Amniotic stem cell (primary cell): ENCODE results near the gene KRTAP5-10.
"Not testable (repeated sequence)": the region's sequence is repeated elsewhere in the genome, so short reads cannot be mapped to it uniquely, and the experiment has no call there.

ENCODE experiments used
- DNase-seq: peaks from one replicate; lab custom pipeline; 2025; lab: John Stamatoyannopoulos, UW

The KRTAP5-10 gene, protein sequence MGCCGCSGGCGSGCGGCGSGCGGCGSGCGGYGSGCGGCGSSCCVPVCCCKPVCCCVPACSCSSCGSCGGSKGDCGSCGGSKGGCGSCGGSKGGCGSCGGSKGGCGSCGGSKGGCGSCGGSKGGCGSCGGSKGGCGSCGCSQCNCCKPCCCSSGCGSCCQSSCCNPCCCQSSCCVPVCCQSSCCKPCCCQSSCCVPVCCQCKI

GRCh38 chr11:71565263-71565662 is at the start of gene KRTAP5-10:
Gene KRTAP5-10 (plus strand): TSS chr11:71565563. CDS start chr11:71565588, 25 bp downstream.
- no peak for DNase-seq

GRCh38 chr11:71518506-71519471 is 46.6 kb upstream of the KRTAP5-10 start:
- no peak for DNase-seq

DNA sequence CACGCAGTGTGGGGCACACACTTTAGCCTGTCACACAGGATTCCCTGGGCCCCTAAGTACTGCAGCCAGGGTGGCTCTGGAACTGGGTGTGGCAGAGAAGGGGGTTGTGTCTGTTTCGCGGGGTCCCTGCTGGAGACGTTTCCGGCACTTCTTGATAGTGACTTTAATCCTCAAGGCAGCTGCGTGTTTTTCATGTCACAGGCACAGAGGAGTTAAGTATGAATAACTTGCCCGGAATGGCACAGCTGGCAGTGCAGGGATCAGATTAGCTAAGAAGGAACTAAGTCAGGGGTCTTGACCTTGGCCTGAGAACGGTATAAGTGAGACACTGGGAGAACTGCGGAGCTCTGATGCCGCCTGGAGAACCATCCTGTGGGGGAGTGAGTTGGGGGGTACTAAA is 45.8 kb upstream of the KRTAP5-10 start:
- DNase-seq = no peak

GRCh38 chr11:71525188-71525937 is 40.0 kb upstream of the KRTAP5-10 start:
- no peak for DNase-seq

GRCh38 chr11:71525938-71526495 is 39.3 kb upstream of the KRTAP5-10 start:
- DNase-seq = no peak

DNA sequence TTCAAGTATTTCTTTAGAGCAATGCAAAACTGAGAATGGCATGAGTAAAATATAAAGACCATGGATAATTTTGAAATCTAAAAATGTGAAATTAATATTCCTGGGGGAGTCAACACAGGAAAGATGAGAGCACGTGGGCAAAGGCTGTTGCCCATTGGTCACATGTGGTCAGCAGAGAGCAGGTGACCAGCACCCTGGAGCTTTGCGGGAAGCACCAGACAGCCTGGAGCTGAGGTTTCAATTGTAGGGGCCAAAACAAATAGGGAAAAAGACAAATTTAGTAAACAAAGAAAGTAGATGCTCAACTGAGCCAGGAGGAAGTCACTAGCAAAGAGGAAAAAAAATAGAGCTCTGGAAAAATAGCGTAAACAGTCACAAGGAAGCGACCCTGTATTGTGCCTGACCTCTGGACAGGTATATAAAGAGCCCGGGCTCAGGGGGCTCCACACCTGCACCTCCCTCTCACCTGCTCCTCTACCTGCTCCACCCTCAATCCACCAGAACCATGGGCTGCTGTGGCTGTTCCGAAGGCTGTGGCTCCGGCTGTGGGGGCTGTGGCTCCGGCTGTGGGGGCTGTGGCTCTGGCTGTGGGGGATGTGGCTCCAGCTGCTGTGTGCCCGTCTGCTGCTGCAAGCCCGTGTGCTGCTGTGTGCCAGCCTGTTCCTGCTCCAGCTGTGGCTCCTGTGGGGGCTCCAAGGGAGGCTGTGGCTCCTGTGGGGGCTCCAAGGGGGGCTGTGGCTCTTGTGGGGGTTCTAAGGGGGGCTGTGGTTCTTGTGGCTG is 38.4 kb upstream of the KRTAP5-10 start, which contains the start of gene KRTAP5-7:
TSS of gene KRTAP5-7 (plus strand) at position 472 of the 780 bp plus-strand sequence. CDS start at position 506, 34 bp downstream.
- DNase-seq = not testable (repeated sequence)

GRCh38 chr11:71527576-71528210 is 37.7 kb upstream of the KRTAP5-10 start:
- no peak for DNase-seq

DNA sequence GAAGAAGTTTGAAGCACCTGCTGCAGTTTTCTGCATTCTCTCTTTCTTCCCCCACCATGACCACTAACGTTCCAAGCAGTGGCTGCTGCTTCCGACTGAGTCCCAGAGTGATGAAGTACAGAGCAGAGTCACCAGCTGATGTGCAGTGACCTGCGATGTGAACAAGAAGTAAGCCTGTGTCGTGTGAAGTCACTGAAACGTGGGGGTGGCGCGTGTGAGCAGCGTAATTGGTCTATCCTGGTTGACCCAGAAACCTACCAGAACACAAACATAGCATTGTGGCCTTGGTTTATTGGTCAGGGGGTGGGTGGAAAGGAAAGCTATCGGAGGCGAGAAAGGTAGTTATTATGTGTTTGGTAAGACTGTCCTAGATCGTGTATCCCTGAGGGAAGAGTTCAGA is 34.8 kb upstream of the KRTAP5-10 start:
- no peak for DNase-seq

DNA sequence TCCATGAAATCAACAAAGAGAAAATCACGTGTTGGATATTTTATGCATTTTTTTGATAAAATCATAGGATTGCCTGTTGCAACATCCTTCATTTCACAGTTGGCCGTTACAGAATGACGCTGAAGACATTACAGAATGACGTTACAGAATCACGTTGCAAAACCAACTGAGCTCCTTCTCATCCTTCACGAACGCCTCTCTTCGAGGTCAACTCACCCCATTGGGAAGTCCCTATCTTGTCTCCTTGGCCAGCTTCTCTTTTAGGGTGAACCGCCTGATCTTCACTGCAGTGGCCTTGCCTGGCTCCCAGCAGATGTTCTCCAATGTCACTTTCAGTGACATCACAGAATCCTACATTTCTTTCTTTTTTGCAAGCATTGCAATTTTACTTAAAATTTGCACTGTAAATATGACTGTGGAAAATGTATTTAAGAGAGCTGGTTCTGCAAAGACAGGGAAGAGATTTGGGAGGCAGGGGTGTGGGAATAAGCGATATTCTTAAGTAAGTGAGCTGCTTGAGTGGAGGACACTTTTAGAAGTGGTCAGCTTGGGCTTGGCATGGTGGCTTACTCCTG is 33.2 kb upstream of the KRTAP5-10 start:
- DNase-seq = no peak

- not testable (repeated sequence) for DNase-seq
Observed at GRCh38 chr11:71534711-71535608, 30.4 kb upstream of the KRTAP5-10 start.

DNA sequence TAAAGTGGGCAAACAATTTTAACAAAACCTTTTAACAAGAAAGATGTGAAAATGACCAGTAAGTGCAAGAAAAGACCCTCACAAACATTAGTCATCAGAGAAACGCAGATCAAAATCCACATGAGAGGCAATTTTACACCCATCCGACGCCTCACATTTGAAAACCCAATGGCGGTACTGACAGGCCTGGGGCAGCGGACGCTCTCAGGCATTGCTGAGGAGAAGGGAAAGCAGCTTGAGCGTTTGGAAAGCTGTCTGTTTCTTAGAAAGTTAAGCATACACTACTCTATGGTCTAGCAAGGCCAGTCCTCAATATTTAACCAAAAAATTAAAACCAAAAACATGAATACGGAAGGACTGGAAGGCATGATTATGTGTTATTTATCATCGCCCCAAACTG is 29.5 kb upstream of the KRTAP5-10 start:
- DNase-seq = no peak

DNA sequence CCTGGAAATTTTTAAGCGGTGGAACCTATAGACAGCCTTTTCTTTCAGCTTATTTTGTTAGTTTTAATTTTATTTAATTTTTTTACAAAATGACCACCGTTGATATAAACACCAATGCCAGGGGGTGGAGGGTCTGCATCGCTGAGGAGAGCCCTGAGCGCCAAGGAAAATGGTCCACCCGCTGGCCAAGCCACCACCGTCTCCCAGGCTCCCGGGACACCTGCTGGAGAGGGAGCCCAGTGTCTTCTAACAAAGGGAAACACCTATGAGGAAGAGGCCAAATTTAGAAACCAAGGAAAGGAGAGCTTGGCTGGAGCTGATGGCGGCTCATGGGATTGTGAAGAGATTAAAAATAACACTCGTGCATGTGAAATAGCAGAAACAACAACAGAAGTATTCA is 27.8 kb upstream of the KRTAP5-10 start:
- no peak for DNase-seq

- DNase-seq = not testable (repeated sequence)
Observed at GRCh38 chr11:71537977-71538665, 27.2 kb upstream of the KRTAP5-10 start, which contains the start of gene KRTAP5-8. Gene KRTAP5-8 (plus strand): TSS chr11:71538025. CDS start chr11:71538056, 31 bp downstream.

DNA sequence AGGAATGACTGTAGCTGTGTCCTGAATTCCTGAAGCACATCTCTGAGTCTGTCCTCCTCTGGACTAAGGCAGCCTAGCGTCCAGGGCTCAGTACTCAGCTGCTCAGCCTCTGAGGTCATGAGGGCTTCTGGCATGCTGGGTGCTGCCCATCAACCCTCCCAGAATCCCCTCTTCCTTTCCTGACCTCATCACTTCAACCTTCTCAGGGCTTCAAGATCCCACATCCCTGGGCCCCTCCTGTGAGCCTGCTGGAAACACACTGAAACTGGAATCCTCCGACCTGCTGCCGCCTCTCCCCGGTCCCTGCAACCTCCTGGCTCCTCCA is 26.7 kb upstream of the KRTAP5-10 start:
- DNase-seq = no peak

GRCh38 chr11:71539017-71539416 is 26.3 kb upstream of the KRTAP5-10 start:
- no peak for DNase-seq

DNA sequence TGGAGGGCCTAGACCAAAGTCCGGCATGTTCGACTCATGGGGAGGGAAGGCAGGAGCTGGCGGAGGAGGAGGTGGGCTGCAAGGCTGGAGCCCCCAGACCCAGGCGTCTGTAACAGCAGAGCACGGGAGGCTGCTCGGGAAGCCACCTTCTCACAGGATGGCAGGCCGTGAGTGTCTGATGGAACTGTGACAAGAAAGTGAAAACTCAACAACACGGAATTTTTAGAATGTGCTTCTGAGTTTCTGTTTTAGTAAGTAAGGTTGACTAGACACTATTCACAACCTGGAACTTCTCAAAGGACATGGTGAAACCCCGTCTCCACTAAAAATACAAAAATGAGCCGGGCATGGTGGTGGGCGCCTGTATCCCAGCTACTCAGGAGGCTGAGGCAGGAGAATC is 25.4 kb upstream of the KRTAP5-10 start:
- not testable (repeated sequence) for DNase-seq

DNA sequence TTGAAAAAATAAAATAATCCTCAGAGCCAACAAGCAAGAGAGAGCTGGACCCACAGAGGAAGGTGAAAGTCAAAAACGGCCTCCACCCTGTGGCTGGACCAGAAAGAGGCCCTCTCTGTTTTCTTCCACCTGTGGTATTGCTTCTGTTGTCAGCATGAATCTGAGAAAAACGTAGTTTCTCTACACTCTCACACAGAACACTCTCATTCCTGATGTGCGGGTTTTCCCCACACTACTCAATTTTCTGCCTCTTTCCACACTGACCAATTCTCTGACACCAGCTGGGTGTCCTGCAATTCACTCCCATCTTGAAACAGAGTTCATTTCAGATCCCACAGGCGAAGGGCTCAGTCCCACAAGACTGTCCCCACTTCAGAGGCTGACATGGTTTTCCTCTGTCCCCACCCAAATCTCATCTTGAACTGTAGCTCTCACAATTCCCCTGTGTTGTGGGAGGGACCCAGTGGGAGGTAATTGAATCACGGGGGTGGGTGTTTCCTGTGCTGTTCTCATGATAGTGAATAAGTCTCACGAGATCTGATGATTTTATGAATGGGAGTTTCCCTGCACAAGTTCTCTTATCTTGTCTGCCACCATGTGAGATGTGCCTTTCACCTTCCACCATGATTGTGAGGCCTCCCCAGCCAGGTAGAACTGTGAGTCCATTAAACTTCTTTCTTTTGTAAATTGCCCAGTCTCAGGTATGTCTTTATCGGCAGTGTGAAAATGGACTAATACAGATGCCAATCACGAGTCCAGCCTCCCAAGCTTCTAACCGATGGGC is 24.6 kb upstream of the KRTAP5-10 start:
- not testable (repeated sequence) for DNase-seq

DNA sequence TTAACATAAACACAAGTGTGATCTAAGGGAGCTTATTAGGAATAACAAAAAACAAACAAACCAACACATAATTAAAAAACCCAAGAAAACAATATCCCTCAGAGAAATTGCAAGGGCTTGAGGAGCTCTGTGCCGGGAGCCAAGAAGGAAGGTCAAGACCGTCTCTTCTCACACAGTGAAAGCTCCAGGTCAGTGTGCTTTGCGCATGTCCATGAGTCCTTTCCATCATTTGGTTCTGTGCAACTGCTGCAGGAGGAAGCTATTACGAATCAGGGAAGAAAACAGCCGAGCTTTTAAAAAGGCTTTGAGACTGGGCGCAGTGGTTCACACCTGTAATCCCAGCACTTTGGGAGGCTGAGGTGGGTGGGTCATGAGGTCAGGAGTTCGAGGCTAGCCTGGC is 23.0 kb upstream of the KRTAP5-10 start:
- no peak for DNase-seq
